Testis (tissue), 3 donors: ENCODE measurements around the gene CREBBP. TPM values are rescaled to one million over a fixed set of nuclear protein-coding genes. Genes with fewer than 3 reads are reported as not detected.

ENCODE experiments used
- DNase-seq: peaks from one replicate; pipeline ENCODE4 v3.0.0-alpha.2; 2019
- H3K27ac ChIP-seq, 2 donors: fragments of 200-600 bp; sonication (generic); one replicate each; pipeline ENCODE4 v1.5.1; 2019
- H3K27me3 ChIP-seq: fragments of 200-600 bp; sonication (generic); one replicate; pipeline ENCODE4 v1.5.1; 2019
- H3K36me3 ChIP-seq: fragments of 200-600 bp; sonication (generic); one replicate; pipeline ENCODE4 v1.5.1; 2017; ENCODE audit warnings: low read depth; ENCODE audit errors: missing control alignments
- H3K4me1 ChIP-seq: fragments of 200-600 bp; sonication (generic); one replicate; pipeline ENCODE4 v1.5.1; 2019
- H3K4me3 ChIP-seq, 2 donors: fragments of 200-600 bp; sonication (generic); one replicate each; pipeline ENCODE4 v1.5.1; 2017 to 2019
- H3K9me3 ChIP-seq: fragments of 200-600 bp; sonication (generic); one replicate; pipeline ENCODE4 v1.5.1; 2017
- POLR2A ChIP-seq: fragments of 450-650 bp; IDR thresholded peaks from one replicate; pipeline ENCODE4 v1.6.1; 2017; ENCODE audit warnings: antibody characterized with exemption, mild to moderate bottlenecking, moderate library complexity
- WGBS, 2 donors: methylation state at CpG; one replicate each; pipeline ENCODE4 v1.1.5; 2018; 5-methylcytosine and 5-hydroxymethylcytosine counted together
- intact Hi-C: fragments of 100-400 bp; cut with DNase I; formaldehyde crosslinking; loops from one replicate; pipeline ENCODE4 v1.15.1; 2023; ENCODE audit warnings: low total_unique reads
- polyA plus RNA-seq: library from polyadenylated mRNA; stranded (reverse); fragments of 350-450 nt; fragmentation: Illumina TruSeq; extraction: RNeasy Lipid Tissue Mini Kit (QIAGEN cat#74804); gene quantifications from one replicate; pipeline ENCODE4 v1.2.3, GENCODE V29; 2014; ENCODE audit warnings: low read depth, low replicate concordance; ENCODE audit not compliant: insufficient read depth
- total RNA-seq, 2 donors: library from RNA; depleted of rRNA; stranded (reverse); fragments of >200 nt; gene quantifications; one replicate each; pipeline ENCODE4 v1.2.3, GENCODE V29; 2016
- TF ChIP-seq, protein P1 (sequence below), 3 experiments: fragments of 450-650 bp in 2 of 3; fragments of 200-600 bp in 1 of 3; sonication (generic) in 1 of 3; IDR thresholded peaks; one replicate each; pipeline ENCODE4 v1.5.1; 2016 to 2019; ENCODE audit warnings: antibody characterized with exemption in 3 of 3, mild to moderate bottlenecking in 2 of 3, moderate library complexity in 1 of 3

Gene CREBBP
- total and polyA plus RNA-seq, 3 donors from 2014 or later = 86.0 to 185 (median 141) TPM

DNA sequence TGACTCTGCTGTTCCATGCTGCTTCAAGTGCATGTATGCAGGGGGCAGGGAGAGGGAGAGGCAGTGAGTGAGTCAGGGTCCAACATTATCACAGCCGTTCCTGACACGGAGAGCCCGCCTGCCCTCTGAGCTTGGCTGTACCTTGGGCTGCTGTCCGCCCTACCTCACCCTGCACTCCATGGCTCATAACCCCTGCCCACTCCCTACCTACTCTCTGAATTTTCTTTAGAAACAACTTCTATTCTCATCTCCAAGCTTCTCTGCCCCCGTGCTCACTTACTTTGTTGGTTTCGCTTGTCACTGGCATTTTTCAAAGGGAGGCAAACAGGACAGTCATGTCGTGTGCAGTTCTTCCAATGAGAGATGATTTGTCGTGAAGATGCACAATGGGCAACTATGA lies 88.8 kb downstream of the CREBBP start:
- Histone ChIP-seq H3K4me3 (no peak overlapping the region), H3K9me3 (no peaks in the 10 kb centered on the region), H3K27me3 (no peaks in the 10 kb centered on the region), H3K4me1 (no peaks in the 10 kb centered on the region), H3K27ac (no peak overlapping the region), H3K36me3 (no peaks in the 10 kb centered on the region)
- TF ChIP-seq, protein P1, sequence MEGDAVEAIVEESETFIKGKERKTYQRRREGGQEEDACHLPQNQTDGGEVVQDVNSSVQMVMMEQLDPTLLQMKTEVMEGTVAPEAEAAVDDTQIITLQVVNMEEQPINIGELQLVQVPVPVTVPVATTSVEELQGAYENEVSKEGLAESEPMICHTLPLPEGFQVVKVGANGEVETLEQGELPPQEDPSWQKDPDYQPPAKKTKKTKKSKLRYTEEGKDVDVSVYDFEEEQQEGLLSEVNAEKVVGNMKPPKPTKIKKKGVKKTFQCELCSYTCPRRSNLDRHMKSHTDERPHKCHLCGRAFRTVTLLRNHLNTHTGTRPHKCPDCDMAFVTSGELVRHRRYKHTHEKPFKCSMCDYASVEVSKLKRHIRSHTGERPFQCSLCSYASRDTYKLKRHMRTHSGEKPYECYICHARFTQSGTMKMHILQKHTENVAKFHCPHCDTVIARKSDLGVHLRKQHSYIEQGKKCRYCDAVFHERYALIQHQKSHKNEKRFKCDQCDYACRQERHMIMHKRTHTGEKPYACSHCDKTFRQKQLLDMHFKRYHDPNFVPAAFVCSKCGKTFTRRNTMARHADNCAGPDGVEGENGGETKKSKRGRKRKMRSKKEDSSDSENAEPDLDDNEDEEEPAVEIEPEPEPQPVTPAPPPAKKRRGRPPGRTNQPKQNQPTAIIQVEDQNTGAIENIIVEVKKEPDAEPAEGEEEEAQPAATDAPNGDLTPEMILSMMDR (IDR thresholded peaks at IDR 0.05) = no peak
- TF ChIP-seq POLR2A = no peak
- WGBS, 2 donors = 95 to 96% methylated on average over 8 of the region's 8 CpGs
- intact Hi-C loops = no loop called here
- no peak for DNase-seq

DNA sequence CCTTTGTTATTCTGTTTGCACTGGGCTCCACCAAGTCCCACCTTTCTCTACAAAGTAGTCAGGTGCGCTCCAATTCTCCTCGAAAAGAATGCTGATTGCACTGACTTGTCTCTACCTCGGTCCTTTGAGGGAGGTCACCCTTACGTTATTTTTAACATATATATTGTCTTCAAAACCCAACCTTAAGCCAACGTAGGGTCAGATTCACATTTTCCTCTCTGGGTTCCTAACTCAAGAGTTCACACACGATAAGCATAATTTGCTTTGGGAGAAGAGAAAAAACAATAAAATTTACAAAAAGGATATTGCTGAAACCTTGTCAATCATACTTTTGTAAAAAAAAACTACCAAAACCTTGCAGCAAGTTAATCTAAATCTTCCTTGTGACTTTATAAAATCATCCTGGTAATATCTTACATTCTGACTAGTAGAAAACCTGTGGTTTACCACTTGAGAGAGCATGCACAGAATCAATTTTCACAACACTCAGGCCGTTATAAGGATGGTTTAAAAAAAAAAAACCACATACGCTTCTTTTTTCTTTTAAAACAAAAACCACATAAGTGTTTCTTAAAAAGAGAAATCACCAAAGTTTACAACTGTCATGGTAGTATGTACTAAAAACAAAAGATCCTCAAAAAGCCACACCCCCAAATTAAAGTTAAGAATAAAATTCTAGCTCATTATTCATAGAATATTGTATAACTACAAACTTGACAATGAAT lies 91.0 kb downstream of the CREBBP start:
- 89 to 90% methylated on average over 8 of the region's 8 CpGs for WGBS, 2 donors
- intact Hi-C loops = no loop called here

DNA sequence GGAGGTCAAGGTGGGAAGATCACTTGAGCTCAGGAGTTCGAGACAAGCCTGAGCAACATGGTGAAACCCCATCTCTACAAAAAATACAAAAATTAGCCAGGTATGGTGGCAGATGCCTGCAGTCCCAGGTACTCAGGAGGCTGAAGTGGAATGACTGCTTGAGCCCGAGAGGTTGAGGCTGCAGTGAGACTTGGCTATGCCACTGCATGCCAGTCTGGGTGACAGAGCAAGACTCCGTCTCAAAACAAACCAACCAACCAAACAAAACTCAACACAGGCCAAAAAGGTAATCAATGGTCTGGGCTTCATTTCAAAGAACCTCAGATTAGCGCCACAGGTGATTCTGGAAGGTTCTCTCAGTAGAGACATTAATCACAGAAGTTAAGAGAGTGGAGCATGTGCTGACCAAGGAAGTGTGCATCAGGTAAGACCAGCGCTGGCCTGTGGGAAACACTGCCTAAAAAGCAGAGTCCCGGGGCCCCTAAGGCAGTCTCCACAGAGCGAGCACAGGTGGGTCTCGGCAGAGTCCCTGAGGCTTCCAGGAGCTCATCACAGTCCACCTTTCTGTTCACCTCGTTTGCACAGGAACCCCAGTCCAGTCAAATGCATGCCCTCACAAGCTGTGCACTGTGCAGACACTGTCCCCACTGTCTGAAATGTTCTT lies 91.7 kb downstream of the CREBBP start:
- Histone ChIP-seq H3K27ac (no peak overlapping the region), H3K9me3 (no peaks in the 10 kb centered on the region), H3K36me3 (no peaks in the 10 kb centered on the region), H3K4me1 (no peaks in the 10 kb centered on the region), H3K27me3 (no peaks in the 10 kb centered on the region), H3K4me3 (no peak overlapping the region)
- WGBS, 2 donors = 93 to 95% methylated on average over 9 of the region's 9 CpGs
- TF ChIP-seq POLR2A = no peak
- TF ChIP-seq, protein P1 (IDR thresholded peaks at IDR 0.05) = no peak
- no peak for DNase-seq
- intact Hi-C loops = no loop called here

More for the DNA sequence above, 91.0 kb downstream of the CREBBP start:
- Histone ChIP-seq H3K27ac (no peak overlapping the region), H3K9me3 (no peaks in the 10 kb centered on the region), H3K36me3 (no peaks in the 10 kb centered on the region), H3K4me3 (no peak overlapping the region), H3K27me3 (no peaks in the 10 kb centered on the region), H3K4me1 (no peaks in the 10 kb centered on the region)
- TF ChIP-seq, protein P1 (IDR thresholded peaks at IDR 0.05) = no peak
- no peak for TF ChIP-seq POLR2A
- no peak for DNase-seq

DNA sequence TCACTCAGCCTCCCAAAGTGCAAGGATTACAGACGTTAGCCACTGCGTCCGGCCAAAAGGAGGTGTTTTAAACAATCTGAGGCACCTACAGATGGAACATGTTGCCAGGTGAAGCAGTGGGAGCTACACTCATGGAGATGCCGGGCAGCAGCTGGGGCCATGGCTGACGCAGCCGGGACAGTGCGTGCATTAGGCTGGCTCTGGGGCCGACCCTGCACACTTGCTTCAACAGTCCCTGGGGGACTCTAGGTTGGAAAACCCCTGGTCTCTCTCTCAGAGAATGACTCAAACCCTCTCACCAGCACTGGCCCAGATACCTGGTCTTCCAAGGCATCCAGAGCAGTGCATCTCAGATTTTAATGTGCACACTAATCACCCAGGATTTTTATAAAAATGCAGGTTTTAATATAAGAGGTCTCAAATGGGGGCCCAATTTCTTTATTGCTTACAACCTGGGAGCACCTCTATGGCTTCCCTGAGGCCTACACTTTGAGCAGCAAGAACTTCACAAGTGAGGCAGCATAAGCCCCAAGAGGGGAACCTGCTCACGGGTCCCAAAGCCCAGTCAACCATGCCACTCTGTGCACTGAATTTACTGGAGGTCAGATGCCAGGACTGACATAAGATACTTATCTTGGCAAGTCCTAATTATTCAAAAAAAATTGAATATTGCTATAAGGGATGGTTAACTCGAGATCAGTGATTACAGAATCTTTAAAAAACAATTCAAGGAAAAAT lies 92.4 kb downstream of the CREBBP start:
- H3K27ac ChIP-seq = no peak overlapping the region
- no peaks in the 10 kb centered on the region for H3K9me3 ChIP-seq
- H3K4me3 ChIP-seq = no peak overlapping the region
- H3K4me1 ChIP-seq = no peaks in the 10 kb centered on the region
- no peaks in the 10 kb centered on the region for H3K27me3 ChIP-seq
- DNase-seq = no peak
- intact Hi-C loops = no loop called here
- no peaks in the 10 kb centered on the region for H3K36me3 ChIP-seq
- TF ChIP-seq, protein P1 (IDR thresholded peaks at IDR 0.05) = no peak
- no peak for TF ChIP-seq POLR2A
- WGBS, 2 donors = 88 to 90% methylated on average over 5 to 10 of the region's 10 CpGs
